ENCODE results near the gene RREB1. TPM values are rescaled to one million over a fixed set of nuclear protein-coding genes. Genes with fewer than 3 reads are reported as not detected.

Gene RREB1
- total RNA-seq, 4 donors from 2014 or later, result 56.2 to 102 (median 62.6) TPM

DNA sequence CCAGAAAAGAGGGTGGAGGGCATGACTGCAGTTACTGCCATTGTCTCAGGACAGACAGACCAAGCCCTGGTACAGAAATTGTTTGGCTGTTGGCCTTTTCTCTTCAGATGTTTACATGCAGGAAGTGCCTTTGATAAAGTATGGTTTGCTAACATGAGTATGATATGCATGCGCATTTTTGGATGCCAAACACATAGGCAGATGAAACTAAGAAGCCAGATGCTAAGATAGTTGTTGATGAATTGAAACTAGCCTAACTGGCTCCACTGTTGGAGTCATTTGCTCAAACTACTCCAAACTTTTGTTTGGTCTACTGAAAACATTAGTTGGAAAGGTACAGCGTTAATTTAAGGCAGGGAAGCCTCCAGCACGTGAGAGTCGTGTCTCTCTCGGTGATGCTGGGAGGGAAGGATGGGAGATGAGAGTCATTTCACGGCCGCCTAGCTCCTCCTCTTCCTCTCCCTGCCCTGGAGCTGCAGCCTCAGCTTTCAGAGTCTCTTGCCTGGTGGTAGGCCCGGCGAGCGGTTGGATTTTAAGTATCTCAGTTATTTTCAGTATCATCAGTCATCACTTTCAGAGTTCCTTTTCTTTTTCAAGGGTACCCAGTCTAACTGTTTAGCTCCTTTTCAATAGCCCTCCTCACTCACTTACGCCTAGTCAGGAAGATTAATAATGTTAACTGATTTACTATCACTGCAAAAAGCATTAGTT, 29.7 kb downstream of the RREB1 start:
- Histone ChIP-seq H3K36me3 (no peaks in the 10 kb centered on the region), H3K27ac (peak overlapping the region; percentile 77), H3K27me3 (no peaks in the 10 kb centered on the region), H3K4me1 (peaks cover 51% of the 10 kb centered on the region), H3K9me3 (no peaks in the 10 kb centered on the region), H3K4me3 (peak overlapping the region; percentile 6)
- TF ChIP-seq, protein P1, sequence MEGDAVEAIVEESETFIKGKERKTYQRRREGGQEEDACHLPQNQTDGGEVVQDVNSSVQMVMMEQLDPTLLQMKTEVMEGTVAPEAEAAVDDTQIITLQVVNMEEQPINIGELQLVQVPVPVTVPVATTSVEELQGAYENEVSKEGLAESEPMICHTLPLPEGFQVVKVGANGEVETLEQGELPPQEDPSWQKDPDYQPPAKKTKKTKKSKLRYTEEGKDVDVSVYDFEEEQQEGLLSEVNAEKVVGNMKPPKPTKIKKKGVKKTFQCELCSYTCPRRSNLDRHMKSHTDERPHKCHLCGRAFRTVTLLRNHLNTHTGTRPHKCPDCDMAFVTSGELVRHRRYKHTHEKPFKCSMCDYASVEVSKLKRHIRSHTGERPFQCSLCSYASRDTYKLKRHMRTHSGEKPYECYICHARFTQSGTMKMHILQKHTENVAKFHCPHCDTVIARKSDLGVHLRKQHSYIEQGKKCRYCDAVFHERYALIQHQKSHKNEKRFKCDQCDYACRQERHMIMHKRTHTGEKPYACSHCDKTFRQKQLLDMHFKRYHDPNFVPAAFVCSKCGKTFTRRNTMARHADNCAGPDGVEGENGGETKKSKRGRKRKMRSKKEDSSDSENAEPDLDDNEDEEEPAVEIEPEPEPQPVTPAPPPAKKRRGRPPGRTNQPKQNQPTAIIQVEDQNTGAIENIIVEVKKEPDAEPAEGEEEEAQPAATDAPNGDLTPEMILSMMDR (IDR thresholded peaks at IDR 0.05), result no peak
- no peak for TF ChIP-seq EP300 (IDR thresholded peaks at IDR 0.05)
- TF ChIP-seq POLR2A (IDR thresholded peaks at IDR 0.05), result peak in 1 of 2 donors; percentile 18
- TF ChIP-seq POLR2AphosphoS5 (IDR thresholded peaks at IDR 0.05), result no peak
- peak in 1 of 2 donors; percentile 81 for DNase-seq (ENCODE audit: low spot score in 2 of 2)
- WGBS, result 11% methylated on average over 11 of the region's 11 CpGs

DNA sequence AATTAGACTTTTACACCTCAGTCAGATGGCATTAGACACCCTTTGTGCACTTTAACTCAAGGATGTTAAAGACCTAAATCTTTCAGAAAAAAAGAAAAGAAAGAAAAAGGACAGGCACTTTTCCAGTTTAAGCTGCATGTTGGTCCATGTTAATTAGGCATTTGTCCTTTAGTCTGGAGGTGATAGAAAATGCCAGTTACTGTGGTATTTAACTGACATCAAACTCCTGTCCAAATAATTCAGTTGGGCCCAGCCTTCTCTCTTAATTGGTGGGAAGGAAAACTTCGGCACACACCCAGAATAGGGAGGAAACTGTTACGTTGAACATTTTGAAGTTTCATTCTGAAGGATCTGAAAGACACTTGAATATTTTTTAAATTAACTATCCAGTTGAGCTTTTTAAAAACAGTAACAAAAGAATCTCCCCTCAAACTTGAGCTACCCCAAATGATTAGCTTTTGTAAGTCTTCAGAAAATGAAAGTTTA, 30.3 kb downstream of the RREB1 start:
- no peaks in the 10 kb centered on the region for H3K36me3 ChIP-seq
- H3K27ac ChIP-seq, result peak overlapping the region; percentile 77
- no peaks in the 10 kb centered on the region for H3K27me3 ChIP-seq
- no peaks in the 10 kb centered on the region for H3K9me3 ChIP-seq
- 24% methylated on average over 2 of the region's 2 CpGs for WGBS
- TF ChIP-seq EP300 (IDR thresholded peaks at IDR 0.05) (no peak), POLR2AphosphoS5 (IDR thresholded peaks at IDR 0.05) (no peak), POLR2A (IDR thresholded peaks at IDR 0.05) (no peak)
- TF ChIP-seq, protein P1 (IDR thresholded peaks at IDR 0.05), result no peak
- H3K4me1 ChIP-seq, result peaks cover 57% of the 10 kb centered on the region
- no peak overlapping the region for H3K4me3 ChIP-seq
- DNase-seq (ENCODE audit: low spot score in 2 of 2), result no peak

DNA sequence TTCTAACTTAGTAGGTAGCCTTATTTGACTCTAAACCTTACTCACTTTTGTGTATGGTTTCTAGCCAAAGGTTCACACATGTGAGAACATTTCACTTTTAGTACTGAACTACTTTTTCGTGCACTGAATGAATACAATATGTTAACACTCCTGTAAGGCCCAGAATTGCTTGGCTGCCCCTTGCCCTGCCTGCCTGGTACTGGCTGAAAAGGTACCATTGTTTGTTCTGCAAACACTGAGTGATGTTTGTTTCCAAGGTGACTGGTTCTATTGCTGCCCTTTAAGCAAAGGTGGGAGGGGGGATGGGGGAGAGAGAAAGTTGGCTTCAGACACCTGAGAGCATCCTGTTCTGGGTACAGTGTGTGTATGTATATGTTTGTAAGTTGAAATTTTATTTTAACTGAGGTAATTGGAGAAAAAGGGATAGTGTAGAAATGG, 31.2 kb downstream of the RREB1 start:
- TF ChIP-seq EP300 (IDR thresholded peaks at IDR 0.05) (no peak), POLR2AphosphoS5 (IDR thresholded peaks at IDR 0.05) (no peak), POLR2A (IDR thresholded peaks at IDR 0.05) (no peak)
- TF ChIP-seq, protein P1 (IDR thresholded peaks at IDR 0.05), result no peak
- Histone ChIP-seq H3K9me3 (no peaks in the 10 kb centered on the region), H3K36me3 (no peaks in the 10 kb centered on the region), H3K27me3 (no peaks in the 10 kb centered on the region), H3K27ac (peak overlapping the region; percentile 77), H3K4me1 (peaks cover 66% of the 10 kb centered on the region), H3K4me3 (no peak overlapping the region)
- WGBS, result 60% methylated on average over 1 of the region's 1 CpG
- no peak for DNase-seq (ENCODE audit: low spot score in 2 of 2)

DNA sequence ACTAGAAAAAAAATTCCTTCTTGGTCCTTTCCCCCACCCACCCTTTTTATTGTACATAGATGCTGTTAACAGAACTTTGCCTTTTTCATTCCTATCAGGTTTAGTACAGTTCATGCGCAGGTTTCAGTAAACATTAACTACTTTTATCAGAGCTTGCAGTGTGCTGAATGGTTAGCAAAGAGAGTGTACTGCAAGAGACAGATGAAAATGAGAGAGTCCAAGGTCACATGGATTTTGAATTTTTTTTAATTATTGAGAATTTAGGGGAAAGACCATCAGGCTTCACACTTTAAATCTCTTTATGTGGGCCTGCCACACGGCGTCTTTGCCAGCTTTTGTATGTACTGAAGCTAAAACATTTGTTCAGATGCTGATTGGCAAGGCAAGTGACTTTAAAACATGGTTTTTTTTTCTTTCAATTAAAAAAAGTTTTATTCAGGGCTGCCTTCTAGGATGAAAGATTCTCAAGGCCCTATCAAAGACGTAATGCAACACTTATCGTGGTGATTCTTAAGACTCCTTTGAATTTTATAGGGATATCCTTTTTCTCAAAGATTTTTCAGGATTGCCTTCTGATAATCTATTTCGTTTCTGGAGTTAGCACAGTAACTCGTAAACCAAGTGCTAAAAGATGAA, 32.2 kb downstream of the RREB1 start:
- no peak for TF ChIP-seq EP300 (IDR thresholded peaks at IDR 0.05)
- no peak for TF ChIP-seq POLR2A (IDR thresholded peaks at IDR 0.05)
- TF ChIP-seq, protein P1 (IDR thresholded peaks at IDR 0.05), result no peak
- no peak for TF ChIP-seq POLR2AphosphoS5 (IDR thresholded peaks at IDR 0.05)
- WGBS, result 83% methylated on average over 7 of the region's 7 CpGs

More for the DNA sequence above, 32.2 kb downstream of the RREB1 start:
- Histone ChIP-seq H3K9me3 (no peaks in the 10 kb centered on the region), H3K27ac (peak overlapping the region; percentile 96), H3K27me3 (no peaks in the 10 kb centered on the region), H3K4me1 (peaks cover 75% of the 10 kb centered on the region), H3K4me3 (peak overlapping the region; percentile 69), H3K36me3 (no peaks in the 10 kb centered on the region)
- DNase-seq (ENCODE audit: low spot score in 2 of 2), result no peak

Data from suprapubic skin (tissue), 4 donors.